ENCODE data around the gene EGR1. TPM values are rescaled to one million over a fixed set of nuclear protein-coding genes. Genes with fewer than 3 reads are reported as not detected.
A peak's percentile ranks its signal among the peaks of the same experiment; 100 is the strongest.

EGR1 gene
- total RNA-seq, 1 donor: 6.3 TPM

- DNase-seq (ENCODE audit: low read depth): no peak
- H3K4me3 ChIP-seq (ENCODE audit: low read depth, low read length): no peak overlapping the region
- TF ChIP-seq CTCF (IDR thresholded peaks at IDR 0.05; ENCODE audit: insufficient read depth, low read length): no peak
Measured at GRCh38 chr5:138445547-138446271, 19.6 kb upstream of the EGR1 start.

- H3K4me3 ChIP-seq (ENCODE audit: low read depth, low read length): no peak overlapping the region
- TF ChIP-seq CTCF (IDR thresholded peaks at IDR 0.05; ENCODE audit: insufficient read depth, low read length): no peak
- no peak for DNase-seq (ENCODE audit: low read depth)
Measured at GRCh38 chr5:138448070-138448469, 17.2 kb upstream of the EGR1 start.

- no peak for TF ChIP-seq CTCF (IDR thresholded peaks at IDR 0.05; ENCODE audit: insufficient read depth, low read length)
- DNase-seq (ENCODE audit: low read depth): peak; percentile 22
Measured at GRCh38 chr5:138448481-138449398, 16.5 kb upstream of the EGR1 start.

GRCh38 chr5:138449501-138450239 lies 15.6 kb upstream of the EGR1 start:
- H3K4me3 ChIP-seq (ENCODE audit: low read depth, low read length): peak overlapping the region; percentile 22
- TF ChIP-seq CTCF (IDR thresholded peaks at IDR 0.05; ENCODE audit: insufficient read depth, low read length): peak; percentile 95
- peak; percentile 80 for DNase-seq (ENCODE audit: low read depth)

More at GRCh38 chr5:138448481-138449398, 16.5 kb upstream of the EGR1 start:
- H3K4me3 ChIP-seq (ENCODE audit: low read depth, low read length): no peak overlapping the region

GRCh38 chr5:138450971-138451370 lies 14.3 kb upstream of the EGR1 start:
- no peak for TF ChIP-seq CTCF (IDR thresholded peaks at IDR 0.05; ENCODE audit: insufficient read depth, low read length)
- no peak for DNase-seq (ENCODE audit: low read depth)
- no peak overlapping the region for H3K4me3 ChIP-seq (ENCODE audit: low read depth, low read length)

- no peak for TF ChIP-seq CTCF (IDR thresholded peaks at IDR 0.05; ENCODE audit: insufficient read depth, low read length)
- DNase-seq (ENCODE audit: low read depth): no peak
- no peak overlapping the region for H3K4me3 ChIP-seq (ENCODE audit: low read depth, low read length)
Measured at GRCh38 chr5:138452720-138453119, 12.6 kb upstream of the EGR1 start.

Data from fibroblast of the aortic adventitia (primary cell).